Loucy (cell line): ENCODE measurements around the gene HS1BP3.

ENCODE experiments used
- CTCF ChIP-seq: fragments of 200-600 bp; sonication (generic); conservative IDR thresholded peaks from 2 replicates; pipeline ENCODE4 v1.5.1; 2014; ENCODE audit warnings: mild to moderate bottlenecking, antibody characterized with exemption, low read length
- EZH2phosphoT487 ChIP-seq: fragments of 200-600 bp; IDR thresholded peaks from 2 replicates; pipeline ENCODE4 v1.6.1; 2018; ENCODE audit warnings: antibody characterized with exemption, mild to moderate bottlenecking, moderate library complexity, borderline replicate concordance

DNA sequence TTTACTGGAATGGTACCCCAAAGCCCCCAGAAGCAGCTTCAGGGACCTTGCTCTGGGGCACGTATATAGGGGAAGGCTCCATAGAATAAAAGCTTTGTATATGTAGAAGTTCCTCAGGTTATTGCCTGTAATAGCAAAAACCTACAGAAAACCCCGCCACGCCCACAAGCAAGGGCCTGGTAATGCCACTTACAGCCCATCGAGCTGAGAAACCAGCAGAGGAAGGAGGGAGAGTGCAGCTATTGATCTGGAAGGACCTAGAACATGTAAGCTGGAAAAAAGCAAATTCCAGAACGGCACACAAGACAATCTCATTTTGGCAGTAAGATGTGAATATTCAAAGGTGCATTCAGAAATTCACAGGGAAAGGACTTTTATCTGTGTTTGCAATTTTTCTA is 15.8 kb downstream of the HS1BP3 start:
- TF ChIP-seq CTCF (no peak), EZH2phosphoT487 (no peak)
